8988T (cell line): Measurements from ENCODE around the gene PJA2.
"Not testable (repeated sequence)": the region's sequence is repeated elsewhere in the genome, so short reads cannot be mapped to it uniquely, and the experiment has no call there.

Experiments
- DNase-seq: peaks from one replicate; pipeline ENCODE4 v3.0.0; 2011

PJA2 gene

DNA sequence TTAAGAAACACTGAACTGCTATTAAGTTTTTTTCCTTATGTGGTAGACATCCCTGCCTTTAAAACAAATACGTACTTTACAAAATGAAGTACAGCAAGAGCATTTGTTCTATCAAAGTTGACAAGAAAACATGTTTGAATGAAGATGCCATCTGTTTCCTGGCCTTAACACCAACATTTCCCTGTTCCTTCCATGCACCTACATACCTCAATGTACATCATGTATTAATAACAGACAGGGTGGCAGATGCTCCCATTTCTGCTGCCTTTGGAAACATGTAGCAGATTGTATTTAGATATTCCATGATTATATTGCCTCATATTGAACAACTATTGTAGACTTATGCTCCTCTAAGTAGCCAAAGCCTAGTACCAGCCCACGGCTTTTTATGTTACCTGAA is 104.4 kb downstream of the PJA2 start:
- no peak for DNase-seq

DNA sequence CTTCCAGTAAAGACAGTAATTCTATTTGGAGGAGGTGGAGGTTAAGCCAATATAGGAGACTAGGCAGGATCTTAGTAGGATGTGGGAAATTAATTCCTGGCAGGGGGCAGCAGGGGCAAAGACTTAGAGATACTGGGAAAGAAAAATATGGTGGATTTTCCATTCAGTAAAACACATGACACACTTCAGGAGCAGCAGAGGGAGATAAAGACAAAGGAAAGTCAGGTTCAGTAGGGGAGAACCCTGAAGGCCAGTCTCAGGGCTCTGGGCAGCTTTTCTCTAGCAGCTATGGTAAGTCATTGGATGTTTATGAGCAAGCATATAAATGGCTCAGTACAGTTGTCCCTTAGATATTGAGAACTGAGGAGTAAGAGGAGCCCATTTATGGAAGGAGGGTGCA is 105.5 kb downstream of the PJA2 start:
- DNase-seq = no peak

DNA sequence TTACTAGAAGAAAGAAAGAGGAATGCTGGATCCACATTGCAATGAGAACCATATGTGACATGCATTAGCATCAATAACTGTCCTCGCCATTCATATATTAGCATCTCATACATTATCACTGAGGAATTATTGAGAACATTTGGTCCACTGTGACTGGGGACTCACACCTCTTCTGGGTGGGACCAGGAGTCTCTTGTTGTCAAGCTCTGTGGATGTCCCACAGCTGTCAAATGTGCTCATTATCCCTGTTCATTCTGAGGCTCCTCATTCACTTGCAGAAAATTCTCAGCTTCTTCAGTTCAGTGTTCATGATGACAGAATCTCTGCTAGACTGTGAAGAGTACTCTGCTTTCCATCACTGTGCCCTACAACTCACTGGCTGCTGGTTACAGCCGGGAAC is 109.4 kb downstream of the PJA2 start:
- DNase-seq = no peak

DNA sequence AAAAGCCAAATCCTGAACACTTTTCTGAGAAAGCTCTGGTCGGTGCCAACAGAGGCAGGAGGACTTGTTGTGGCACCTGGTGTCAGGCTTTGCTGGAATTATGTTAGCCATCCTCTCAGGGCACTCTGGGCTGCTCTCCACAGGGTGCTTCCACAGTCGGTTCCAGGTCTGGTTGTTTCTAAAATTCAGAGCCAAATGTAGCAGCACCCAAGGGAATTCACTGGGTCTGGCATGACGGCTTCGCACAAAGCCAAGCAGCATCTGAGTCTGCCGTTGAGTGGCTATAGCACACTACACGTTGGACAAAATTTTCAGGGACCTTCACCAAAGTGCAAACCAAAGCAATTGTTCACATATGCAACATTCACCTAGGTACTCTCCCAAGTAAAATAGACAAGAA is 110.2 kb downstream of the PJA2 start:
- no peak for DNase-seq

DNA sequence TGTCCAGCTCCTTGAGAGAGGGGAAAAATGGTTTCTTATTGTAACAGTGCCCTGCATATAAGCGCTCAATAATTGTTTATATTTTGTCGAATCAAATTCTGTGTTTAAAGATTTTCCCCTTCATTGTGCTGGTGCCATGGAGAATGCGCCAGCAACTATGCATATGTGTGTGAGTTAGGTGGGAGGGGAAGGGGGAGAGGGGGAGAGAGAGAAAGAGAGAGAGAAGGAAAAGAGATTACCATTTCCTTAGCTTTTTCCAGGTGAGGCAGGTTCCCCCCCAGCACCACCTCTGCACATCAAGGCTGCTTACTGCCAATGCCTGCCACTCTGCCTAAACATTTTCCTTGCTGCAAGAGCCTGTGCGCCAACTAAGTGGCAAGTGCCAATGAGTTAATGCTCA is 111.0 kb downstream of the PJA2 start:
- no peak for DNase-seq

DNA sequence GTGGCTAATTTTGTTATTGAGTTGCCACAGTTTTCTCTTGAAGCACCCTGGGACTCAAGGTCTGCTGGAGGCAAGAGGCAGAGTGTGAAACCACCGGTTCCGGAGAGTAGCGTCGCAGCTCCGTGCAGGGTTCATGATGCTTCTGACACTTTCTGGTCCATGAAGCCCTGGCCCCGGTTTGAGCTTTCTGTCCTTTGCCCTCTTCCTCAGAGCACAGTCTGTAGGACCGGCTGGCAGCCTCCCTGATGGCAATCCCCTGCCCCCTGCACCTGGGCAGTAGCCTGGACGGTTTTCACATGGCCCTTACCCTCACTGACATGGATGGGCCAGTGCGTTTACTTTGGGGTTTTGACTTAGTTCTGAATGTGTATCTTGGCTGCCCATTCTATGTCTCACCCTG is 111.9 kb downstream of the PJA2 start:
- no peak for DNase-seq

DNA sequence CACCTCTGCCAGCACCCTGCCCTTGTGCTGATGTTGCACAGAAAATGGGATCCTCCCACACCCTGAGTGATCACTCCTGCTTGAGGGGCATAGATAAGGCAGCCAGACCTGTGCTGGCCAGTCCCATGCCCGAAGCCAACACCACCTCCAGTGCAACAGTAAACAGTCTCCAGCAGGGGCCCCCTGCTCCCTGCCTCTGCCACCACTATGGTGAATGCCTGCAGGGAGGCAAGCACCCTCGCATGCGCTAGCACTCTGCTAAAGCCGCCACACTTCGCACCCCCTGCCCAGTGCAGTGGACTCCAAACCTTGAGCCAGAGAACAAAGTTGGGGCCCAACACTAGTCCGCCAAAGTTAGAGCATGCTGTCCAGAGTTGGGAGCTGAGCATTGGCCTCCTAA is 118.7 kb downstream of the PJA2 start:
- DNase-seq = no peak

DNA sequence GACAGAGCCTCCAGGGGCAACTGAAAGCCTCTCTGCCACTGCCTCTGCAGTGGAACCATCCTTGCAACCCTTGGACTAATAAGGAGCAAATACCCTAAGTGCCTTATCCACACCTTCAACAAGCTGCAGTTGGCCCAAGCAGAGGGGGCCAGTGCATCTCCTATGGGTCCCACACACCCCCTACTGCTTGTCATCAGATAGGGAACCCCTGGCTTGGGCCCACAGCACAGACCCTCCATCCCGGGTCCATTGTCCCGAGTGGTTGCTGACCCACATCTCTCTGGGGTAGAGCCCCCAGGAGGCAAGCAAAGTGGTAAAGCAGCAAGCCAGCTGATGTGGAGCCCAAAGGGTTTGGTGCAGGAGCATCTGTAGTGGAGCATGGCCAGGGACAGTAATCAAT is 119.5 kb downstream of the PJA2 start:
- DNase-seq = no peak

DNA sequence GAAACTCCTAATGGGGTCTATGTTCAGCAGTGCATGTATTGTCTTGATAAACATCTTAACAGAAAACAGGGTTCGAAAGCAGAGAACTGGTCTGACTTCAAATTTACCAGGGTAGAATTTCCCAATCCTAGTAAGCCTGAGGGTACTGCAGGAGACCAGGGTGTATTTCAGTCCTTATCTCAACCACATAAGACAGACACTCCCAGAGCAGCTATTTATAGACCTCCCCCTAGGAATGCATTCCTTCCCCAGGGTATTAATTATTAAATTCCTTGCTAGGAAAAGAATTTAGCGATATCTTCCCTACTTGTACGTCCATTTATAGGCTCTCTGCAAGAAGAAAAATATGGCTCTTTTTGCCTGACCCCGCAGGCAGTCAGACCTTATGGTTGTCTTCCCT is 123.1 kb downstream of the PJA2 start:
- DNase-seq = not testable (repeated sequence)
